ENCODE data around the gene UGT1A10.
"Not testable (repeated sequence)": the region's sequence is repeated elsewhere in the genome, so short reads cannot be mapped to it uniquely, and the experiment has no call there.

- TF ChIP-seq POLR2A (IDR thresholded peaks at IDR 0.05; ENCODE audit: low read depth, low read length); POLR2AphosphoS5 (IDR thresholded peaks at IDR 0.05; ENCODE audit: low read depth, low read length); TAF1 (IDR thresholded peaks at IDR 0.05; ENCODE audit: low read depth, low read length); PAX5 (IDR thresholded peaks at IDR 0.05; ENCODE audit: insufficient read depth, low read length, severe bottlenecking): not testable (repeated sequence)
Observed at GRCh38 chr2:233636306-233636705, at the start of gene UGT1A10.
